HT1080 (cell line): ENCODE results near the gene NHLRC4. TPM values are rescaled to one million over a fixed set of nuclear protein-coding genes. Genes with fewer than 3 reads are reported as not detected.

ENCODE experiments used
- DNase-seq: peaks from one replicate; pipeline ENCODE4 v3.0.0-alpha.2; 2015; ENCODE audit warnings: low read depth
- total RNA-seq: library from RNA; depleted of rRNA; stranded (reverse); fragments of >200 nt; shearing (Covaris generic); gene quantifications from 2 replicates; pipeline ENCODE4 v1.2.3, GENCODE V29; 2014

The NHLRC4 gene
- total RNA-seq, 1 experiment from 2014 or later, result 1.1 TPM

DNA sequence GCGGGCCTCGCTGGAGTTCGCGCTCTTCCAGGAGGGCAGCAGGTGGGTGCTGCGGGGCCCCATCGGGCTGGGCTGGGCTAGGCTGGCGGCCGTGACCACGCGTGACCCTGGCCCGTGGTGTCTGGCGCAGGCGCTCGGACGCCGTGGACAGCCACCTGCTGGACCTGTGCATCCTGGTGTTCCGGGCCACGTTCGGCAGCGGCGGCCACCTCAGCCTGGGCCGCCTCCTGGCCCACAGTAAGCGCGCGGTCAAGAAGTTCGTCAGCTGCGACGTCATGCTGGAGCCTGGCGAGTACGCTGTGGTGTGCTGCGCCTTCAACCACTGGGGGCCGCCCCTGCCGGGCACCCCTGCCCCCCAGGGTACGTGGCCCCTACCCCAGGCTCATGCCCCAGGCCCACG lies 14.6 kb upstream of the NHLRC4 start:
- DNase-seq, result no peak

DNA sequence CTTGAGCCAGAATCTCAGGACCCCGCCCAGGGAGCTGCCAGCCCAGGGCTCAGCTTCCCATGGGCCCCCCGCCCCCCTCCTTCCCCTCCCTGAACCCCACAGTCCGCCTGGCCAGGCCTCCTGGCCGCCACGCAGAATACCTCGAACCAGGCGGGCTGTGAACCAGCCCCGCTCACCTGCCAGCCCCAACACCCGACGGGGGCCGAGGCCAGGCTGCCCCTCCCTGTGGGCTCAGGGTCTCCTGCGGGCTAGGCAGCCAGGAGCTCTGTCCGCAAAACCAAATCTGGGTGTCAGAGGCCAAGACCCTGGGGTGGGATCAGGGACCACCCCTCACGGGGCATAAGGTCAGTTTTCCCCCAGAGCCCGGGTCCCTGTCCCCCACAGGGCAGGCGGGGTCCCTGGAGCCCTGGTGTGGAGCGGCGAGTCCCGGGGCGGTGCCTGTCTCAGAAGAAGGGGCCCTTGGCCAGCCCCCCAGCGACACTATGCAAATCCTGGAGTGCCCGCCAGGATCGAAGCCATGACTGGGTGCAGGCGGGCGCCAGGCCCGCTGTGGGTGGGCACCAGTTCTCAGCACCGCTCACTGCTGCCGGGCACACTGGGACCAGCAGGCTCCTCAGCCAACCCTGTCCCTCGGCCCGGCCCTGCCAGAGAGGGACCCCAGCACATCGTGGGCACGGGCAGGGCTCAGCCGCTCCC lies 13.1 kb upstream of the NHLRC4 start:
- no peak for DNase-seq

DNA sequence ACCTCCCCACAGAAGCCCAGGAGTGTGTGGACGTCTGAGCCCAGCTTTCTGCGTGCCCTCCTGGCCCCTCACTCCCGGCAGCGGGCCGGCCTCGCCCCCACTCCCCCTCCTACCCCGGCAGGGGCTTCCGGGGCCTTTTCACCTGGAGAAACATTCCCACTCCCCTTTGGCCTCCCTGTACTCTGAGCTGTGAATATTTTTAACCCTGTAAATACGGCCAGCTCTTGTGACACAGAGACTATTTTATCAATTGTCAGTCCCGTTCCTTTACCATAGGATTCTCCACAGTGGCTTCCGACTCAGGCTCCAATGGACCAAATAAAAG lies 12.5 kb upstream of the NHLRC4 start:
- DNase-seq, result no peak

DNA sequence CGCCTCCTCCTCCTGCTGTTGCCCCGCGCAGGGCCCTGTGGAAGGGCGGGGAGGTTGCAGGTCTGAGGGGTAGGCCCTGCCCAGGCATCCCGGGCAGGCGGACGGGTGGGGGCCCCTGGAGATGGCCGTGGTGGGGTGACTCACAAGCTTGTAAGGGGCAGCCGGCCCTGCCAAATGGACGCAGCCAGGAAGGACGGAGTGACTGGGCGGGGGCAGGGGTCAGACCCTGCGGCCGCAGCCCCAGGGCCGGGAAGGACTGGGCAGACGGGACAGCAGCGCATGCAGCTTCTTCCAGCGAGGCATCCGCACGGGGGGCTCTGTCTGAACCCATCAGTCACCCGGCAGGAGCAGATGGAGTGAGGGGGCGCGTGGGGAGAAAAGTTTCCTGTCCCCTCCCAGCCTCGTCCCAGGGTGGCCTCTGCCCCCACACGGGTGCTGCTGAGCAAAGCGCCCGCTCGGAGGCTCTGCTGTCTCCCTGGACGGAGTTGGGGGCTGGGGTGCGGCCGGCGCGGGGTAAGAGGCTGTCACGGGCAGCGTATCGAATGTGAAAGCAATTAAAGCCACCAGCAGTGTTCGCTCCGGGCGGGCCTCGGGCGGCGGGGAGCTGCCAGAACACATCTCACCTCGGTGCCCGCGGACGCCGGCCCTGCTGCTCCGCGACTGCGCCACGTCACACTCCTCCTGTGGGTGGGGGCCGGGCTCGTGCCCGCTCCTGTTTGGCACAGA lies 12.0 kb upstream of the NHLRC4 start:
- DNase-seq, result no peak

DNA sequence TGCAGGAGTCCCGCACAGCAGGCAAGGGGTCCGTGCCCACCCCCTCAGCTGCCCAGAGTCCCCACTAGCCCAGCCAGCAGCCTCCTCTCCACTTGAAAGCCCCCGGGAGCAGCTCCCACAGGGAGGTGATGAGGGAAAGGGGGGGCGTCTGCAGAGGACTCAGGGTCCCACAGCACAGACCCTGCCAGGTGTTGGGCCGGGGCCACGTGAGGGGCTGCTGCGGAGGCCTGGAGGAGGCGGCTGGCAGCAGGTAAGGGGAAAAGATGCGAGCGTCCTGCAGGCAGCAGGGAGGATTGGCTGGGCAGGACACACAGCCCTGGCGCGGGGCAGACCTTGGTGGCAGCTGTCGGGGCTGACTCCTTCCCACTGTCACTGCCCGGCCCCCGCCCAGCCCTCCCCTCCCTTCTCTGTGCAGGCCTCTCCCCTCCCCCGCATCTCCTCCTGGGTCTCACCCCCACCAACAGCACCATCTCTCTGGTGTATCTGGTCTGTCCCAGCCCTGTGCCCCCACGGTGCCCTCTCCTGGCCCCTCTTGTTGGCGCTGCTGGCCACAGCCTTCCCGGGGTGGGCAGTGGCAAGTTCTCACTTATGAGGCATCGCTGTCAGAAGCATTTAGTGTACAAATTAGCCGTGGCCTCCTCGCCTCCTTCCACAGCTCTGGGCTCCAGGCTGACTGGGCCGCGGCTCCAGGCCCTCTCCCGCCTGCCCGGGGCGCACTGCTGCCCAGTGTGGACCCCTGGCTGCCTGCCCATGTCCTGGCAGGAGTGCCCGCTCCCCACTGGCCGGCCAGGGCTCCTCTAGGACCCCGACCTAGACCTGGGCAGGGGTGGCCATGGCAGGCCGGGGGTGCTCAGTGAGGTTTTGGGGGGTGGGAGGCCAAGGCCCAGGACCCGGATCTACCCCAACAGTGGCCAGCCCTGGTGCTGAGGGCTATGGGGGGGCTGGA lies 11.0 kb upstream of the NHLRC4 start:
- DNase-seq, result no peak

GRCh38 chr16:556474-557173 lies 10.2 kb upstream of the NHLRC4 start:
- no peak for DNase-seq

GRCh38 chr16:557463-558297 lies 9.1 kb upstream of the NHLRC4 start:
- no peak for DNase-seq

DNA sequence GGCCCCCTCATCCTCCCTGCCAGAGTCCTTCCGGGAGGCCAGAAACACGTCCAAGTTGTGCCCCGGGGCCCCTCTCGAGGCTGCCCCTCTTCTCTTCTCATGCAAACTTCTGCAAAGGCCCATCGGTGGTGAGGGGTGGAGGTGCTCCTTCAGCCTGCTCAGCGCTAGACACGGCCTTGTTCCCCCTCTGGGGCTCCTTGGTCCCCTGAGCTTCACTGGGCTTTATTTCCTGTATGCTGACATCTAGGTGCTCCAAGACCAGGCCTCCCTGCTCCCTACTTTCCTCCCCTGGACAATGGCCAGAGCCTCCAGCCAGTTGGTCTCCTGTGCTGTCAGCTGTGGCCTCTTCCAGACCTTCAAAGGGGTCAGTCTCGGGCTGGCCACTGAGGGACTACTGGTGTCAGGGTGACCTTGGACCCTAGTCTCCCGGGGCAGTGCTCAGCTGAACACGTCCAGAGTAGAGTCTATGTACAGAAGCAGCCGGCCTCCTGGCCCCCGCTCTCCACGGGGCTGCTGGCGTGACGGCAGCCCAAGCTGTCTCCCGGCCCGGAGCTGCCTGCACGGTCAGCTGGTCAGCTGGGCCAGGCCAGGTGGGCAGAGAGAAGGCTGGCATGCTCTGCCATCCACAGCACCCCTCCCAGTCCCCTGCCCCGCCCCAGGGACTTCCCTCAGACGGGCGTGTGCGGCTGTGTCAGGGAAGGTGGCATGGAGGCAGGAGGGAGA lies 8.3 kb upstream of the NHLRC4 start:
- DNase-seq, result no peak

- DNase-seq, result no peak
These were observed 7.8 kb upstream of the NHLRC4 start for GRCh38 chr16:559021-559380.

- no peak for DNase-seq
These were observed 7.2 kb upstream of the NHLRC4 start for GRCh38 chr16:559411-560203.

DNA sequence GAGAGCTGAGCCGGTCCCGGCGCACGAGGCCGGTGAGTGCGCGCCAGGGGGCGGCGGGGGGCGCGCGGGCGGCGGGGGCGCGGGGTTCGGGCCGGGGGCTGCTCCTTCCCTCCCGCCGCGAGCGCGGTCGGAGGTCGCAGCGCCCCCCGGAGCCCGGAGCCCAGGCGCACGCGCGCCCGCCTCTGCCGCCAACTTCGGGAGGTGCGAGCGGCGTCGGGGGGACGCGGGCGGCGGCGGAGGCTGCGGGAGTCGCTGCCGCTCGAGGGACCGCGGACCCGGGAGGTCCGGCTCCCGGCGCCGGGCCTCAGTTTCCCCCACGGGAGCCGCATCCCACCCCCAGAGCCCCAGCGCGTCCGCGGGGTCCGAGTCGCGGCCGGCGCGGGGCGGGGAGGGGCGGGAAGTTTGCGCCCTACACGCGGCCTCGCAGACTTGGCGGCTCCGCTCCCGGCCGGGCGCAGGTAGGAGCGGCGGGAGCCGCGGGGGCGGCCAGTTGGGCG lies 6.6 kb upstream of the NHLRC4 start, which contains the start of gene PRR35:
Gene PRR35 (plus strand): TSS at position 191 of the 497 bp plus-strand sequence. CDS start 2,901 bp downstream, outside the sequence.
- no peak for DNase-seq

DNA sequence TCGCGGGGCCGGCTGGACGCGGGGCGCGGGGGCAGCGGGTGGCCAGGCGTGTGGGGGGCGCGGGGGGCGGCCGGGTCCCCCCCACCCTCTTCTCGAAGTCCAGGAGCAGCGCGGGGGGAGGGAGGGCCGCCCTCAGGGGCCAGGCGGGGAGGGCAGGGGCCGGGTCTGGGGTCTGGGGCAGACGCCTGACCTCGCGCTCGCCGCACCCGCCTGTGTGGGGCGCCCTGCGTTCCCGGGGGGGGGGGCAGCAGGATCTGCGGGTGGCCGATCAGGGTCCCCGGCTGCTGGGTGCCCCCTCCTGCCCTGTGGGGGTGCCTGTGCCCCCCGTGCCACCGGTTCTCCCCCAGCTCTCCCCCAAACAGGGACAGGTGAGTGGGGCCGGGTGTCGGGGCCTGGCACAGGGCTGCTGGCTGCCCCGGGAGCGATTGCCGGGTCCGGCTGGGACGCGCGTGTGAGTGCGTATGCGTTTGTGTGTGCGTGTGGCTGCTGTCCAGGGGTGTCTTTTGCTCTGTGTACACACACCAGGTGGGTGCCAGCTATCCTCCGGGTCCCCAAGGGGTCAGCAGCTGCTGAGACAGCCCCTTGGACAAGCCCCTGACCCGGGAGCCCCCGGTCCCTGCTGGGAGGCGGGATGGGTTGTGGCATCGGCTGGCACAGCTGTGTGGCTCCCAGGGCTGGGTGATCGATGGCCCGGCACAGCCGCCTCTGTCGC lies 5.9 kb upstream of the NHLRC4 start:
- DNase-seq, result no peak

- no peak for DNase-seq
These were observed 5.4 kb upstream of the NHLRC4 start for GRCh38 chr16:561413-561794.

DNA sequence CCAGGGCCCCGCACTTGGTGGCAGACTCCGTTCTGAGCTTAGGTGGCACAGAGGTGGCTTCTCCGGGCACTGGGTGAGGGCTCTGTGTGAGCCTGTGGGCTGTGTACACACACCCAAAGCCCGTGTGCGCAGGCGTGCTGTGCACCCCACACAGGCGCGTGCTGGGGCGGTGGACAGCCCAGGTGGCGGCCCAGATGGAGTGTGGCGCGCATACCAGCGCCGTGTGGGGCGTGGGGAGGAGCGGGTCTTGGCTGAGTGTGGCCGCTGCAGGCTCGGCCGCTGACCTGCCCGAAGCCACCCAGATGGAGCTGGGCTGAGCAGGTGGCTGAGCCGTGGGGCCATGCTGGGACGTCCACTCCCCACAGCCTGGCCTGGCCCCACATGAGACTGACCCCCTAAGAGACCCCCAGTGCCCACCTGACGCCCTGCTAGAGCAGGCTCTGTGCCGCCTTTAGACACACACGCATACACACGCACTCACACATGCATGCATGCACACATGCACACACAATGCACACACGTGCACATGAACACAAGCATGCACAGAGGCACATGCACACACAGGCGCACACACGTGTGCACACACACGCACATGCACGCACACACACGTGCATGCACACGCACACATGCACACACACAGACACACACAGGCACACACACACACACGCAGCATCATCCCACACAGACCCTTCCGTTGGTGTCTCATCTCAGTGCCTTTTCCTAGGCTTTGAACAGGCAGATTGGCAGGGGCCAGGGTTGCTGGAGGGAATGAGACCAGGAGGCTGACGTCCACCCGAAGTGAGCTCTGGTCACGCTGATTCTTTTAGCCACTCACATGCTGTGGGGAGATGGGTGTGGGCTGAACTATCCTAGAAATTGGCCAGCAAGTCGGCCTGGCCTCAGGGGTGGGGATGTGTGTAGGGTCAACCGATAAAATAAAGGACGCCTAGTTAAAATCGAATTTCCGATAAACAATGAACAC lies 4.6 kb upstream of the NHLRC4 start:
- DNase-seq, result no peak

DNA sequence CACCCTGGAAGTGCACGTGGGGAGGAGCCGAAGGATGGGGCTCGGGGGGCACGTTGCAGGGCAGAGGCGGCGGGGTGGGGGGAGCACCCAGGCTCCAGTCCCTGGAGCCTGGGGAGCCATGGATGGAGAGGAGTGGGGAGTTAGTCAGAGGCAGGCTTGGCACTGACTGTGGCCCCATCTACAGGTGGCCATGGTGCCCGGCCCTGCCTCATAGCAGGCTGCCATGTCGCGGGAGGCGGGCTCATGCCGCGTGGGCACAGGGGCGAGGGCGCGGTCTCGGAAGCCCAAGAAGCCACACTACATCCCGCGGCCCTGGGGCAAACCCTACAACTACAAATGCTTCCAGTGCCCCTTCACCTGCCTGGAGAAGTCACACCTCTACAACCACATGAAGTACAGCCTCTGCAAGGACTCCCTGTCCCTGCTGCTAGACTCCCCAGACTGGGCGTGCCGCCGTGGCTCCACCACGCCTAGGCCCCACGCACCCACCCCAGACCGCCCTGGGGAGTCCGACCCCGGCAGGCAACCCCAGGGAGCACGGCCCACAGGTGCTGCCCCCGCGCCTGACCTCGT lies 3.6 kb upstream of the NHLRC4 start:
- DNase-seq, result no peak

GRCh38 chr16:564690-565418 lies 2.0 kb upstream of the NHLRC4 start:
- DNase-seq, result no peak
